Jurkat, Clone E6-1 (cell line): ENCODE measurements around the gene DAZAP1.
"Not testable (repeated sequence)": the region's sequence is repeated elsewhere in the genome, so short reads cannot be mapped to it uniquely, and the experiment has no call there.

Experiments used
- DNase-seq: peaks from one replicate; pipeline ENCODE4 v3.0.0-alpha.2; 2011; ENCODE audit warnings: low read depth, low spot score
- H3K4me3 ChIP-seq: 2 replicates; pipeline ENCODE4 v1.5.1; 2011; ENCODE audit warnings: mild to moderate bottlenecking, low read length, control low read depth, moderate library complexity

DAZAP1 gene

DNA sequence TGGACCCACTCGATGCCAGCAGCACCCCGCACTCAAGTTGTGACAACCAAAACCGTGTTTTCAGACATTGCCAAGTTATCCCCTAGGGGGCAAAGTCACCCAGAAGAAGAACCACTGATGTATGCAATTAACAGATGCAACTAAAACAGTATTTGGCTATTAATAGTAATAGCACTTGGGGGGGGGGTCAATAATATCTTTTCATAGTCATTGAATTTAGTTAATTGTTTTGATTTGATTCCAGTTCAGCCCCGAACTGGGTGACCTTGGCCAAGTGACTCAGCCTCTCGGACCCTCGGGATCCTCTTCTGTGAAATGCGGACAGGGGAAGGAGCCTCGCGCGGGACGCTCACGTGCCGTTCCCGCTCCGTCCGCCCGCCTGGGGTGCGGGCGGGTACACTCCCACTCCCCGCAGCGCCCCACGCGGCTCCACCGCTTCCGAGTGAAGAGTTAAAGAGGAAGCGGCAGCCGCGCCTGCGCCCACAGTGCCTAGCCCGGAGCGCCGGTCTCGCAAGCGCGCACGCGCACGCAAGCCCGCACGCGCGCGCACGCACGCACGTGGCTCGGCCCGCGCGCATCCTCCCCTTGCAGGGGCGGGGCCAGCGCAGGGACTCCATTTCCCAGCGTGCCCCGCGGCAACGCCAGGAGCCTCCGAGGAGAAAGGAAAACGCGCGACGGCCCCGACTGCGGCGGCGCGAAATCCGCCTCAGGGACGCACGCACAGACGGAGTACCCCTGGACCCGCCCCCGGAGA lies 435 bp upstream of the DAZAP1 start:
- peak; percentile 94 for DNase-seq
- peak overlapping the region; percentile 61 for H3K4me3 ChIP-seq

DNA sequence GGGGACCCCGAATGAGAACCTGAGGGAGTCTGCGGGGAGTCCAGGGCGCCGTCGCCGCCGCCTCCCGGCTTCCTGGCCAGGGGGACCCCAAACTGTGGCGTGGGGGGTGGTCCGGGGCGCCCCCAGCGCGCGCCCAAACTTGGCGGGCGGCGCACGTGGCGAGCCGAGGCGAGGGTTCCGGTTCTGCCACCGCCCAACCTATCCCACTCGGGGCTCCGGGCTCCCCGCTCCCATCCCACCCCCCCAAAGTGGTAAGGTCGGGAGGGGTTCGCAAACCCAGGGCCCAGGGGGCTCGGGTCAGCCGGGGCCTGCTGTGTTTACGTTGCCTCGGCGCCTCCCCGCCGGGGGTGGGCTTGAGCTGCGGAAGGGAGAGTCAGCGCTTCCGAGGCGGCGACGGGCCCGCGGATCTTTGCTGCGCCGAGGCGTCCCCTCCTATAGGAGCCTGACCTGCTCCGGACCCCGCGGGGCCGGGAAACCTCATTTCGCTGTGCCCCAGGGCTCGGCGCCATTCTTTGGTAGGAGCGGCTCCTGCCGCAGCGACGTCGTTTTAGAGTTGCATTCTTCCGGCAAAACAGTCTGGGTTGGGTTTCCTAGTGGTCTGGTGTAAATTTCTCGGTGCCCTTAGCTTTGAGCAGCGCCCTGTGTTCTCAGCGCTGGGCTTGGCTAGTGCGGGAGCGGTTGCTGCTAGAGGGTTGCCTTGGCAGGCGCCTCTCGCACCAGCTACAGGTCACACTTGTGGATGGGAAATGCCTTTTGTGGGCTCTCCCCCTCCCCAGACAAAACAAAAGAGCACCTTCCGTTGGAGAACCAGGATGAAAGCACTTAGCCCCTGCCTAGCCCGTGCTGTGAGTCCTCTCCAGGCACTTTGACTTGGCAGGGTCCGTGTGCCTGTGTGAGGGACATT lies 1.2 kb downstream of the DAZAP1 start:
- DNase-seq: no peak
- peak overlapping the region; percentile 82 for H3K4me3 ChIP-seq

DNA sequence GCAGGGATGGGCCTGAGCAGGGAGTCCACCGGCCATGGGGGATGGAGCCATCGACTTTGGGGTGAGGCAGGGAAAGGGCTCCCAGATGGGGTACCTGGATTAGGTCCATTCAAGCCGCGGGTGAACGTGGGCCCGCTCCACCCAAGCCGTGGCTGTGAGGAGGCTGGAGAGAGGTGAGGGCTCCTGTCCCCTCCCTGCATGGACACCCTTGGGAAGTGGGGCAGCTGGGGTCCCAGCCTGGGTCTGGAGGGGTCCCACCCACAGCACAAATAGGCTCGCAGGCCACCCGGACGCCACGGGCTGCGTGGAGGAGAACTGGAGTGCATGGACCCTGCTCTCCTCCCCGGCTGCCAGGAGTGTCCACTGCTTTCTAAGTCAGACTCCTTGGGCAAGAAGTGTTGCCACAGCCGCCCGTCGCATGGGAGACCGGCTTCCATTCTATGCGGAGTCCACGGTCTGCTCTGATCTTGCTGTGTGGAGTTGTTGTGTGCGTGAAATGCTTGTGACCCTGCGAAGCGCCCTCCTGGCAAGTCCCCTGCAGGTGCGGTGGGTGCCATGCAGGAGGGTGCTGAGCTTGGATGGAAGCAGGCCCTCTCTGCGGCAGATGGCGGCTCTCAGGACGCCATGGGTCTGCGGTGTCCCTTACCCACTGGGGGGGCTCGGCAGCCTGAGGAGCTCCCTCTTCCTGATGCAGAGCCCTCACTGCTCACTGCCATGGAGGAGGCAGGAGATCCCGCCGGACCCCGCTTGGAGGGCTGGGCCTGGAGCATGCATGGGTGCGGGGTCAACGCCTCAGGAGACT lies 2.0 kb downstream of the DAZAP1 start:
- DNase-seq: no peak
- H3K4me3 ChIP-seq: peak overlapping the region; percentile 82

DNA sequence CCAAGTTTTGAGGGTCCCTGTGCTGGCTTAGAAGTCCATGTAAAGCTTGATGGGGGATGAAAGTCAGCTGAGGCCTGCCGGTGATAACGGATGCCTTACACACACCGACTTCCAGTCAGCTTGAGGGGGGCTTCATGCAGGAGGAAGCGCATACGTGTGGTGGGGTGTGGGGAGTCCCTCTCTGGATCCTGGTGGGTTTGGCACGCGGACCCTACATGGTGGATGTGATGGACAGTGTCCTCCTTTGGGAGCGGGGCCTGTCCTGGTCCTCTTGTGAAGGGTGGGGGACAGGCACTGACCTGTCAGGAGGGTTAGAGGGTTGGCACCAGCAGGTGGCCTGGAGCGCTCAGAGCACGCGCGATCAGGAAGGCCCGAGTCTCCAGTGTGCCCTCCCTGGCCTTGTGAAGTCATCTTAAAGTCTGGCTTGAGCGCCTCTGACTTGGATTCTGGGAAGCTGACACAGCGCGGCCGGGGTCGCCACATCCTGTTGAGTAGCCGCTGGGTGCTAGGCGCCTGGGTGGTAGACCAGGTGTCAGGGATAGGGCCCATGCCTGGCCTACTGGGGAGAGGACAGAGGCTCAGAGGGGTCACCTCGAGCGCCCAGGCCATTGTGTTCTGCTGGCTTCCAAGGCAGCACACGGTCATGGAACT lies 2.9 kb downstream of the DAZAP1 start:
- DNase-seq: no peak
- H3K4me3 ChIP-seq: no peak overlapping the region

DNA sequence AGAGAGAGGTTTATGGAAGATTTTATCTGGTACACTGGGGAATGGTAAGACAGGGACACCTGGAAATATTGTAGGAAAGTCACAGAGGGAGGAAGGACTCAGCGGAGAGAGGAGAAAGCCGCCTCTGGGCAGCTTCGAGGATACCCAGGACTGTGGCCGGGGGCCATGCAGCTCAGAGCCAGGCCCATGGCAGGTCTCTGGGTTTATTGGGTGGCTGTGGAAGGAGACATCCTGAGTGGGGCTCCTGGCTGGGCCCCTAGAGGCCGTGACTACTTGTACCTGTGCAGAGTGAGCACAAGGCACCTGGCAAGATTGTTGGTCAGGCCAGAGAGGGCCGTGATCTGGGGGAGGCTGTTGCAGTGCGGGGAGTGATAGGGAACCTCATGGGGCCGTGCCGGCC lies 3.4 kb downstream of the DAZAP1 start:
- DNase-seq: no peak
- H3K4me3 ChIP-seq: no peak overlapping the region

DNA sequence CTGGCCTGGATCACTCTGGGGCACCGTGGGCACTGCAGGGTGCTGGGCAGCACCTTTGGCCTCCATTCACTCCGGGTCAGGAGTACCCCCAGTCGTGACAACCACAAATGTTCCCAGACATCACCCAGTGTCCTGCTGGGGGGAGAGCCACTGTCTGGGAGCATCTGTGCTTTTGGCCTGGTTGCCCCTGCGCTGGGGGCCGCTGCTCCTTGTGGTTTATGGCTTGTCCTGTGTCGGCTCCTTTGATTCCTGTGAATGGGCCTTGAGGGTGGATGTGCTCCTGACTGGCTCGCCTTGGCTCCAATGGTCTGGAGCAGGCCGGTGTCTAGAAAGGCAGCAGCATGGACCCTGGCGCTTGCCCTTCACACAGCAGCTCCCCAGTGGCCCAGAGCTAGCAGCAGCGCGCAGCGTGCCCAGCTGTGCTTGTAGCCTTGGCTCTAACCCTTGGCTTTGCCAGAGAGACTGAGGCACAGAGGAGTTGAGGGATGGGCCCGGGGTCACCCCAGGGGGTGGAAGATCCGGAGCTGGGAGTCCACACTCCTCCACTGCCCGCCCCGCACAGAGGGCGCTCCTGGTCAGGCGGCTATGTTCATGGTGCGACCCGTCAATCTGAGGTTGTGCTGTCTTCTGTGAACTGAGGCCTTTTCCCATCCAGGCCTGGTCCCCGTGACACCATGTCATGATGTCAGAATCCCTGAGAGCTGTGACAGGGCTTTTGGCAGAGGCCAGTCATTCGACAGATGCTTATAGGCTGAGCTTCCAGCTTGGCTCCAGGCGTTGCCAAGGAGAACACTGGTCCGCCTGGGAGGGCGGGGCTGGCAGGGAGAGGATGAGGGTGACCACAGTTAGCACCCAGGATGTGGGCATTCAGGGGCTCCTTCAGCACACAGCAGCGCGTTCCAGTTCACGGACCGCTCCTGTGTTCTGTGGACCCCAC lies 4.1 kb downstream of the DAZAP1 start:
- no peak for DNase-seq
- H3K4me3 ChIP-seq: no peak overlapping the region

DNA sequence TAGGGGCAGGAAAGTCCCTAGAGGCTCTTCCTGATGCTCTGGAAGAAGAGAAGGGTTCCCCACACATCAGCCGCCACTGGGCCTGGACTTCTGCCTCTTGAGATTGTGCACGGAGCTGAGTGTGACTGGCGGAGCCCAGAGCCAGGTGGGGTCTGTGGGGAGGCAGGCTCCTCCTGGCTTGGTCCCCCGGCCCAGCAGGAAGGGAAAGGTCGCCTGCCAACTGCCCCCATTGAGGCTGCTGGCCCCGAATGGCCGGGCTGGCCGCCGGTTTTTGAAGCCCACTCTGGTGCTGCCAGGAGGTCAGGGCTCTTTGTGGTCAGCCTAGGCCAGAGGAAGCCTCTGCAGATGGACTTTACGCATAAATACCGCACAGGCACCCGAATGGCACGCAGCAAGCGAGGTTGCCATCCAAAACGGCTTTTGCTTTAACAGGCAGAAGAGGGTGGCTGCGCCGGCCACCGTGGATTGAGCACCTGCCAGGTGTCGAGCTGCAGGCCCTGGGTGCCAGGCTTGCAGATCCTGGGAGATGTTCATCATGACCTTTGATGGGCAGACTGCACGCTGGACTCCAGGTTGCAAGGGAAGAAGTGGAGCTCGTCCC lies 5.0 kb downstream of the DAZAP1 start:
- no peak for DNase-seq
- H3K4me3 ChIP-seq: no peak overlapping the region

DNA sequence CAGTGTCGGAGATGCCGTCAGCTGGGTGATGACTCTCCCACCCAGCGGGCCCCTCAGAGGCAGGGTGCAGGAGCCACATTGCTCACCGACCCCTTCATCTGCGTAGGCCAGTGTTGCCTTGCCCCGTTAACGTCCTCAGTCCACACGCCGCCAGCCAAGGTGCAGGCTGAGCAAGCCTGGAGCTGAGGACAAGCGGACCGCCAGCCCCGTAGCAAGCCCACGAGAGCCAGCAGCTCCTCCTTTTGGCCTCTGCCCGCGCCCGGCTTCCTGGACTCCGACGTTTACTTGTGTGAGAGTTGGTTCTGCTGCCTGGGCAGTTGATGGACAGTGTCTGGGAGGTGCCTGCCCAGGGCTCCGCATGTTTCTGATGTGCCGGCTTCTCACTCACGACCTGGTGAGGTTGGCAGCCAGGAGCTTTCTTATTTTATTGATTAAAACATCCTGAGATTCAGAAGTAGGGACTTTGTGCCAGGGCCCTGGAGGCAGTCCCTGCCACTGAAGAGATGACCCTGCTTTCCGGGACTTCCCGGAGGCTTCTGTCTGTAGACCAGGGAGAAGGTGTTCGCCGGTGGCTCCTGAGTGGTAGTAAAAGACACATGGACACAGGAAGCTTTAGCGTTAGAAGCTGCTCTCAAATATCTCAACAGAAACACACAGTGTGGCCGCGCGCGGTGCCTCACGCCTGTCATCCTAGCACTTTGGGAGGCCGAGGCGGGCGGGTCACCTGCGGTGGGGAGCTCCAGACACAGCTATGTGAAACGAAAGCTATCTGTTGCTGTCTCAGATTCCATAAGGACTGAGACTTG lies 5.8 kb downstream of the DAZAP1 start:
- H3K4me3 ChIP-seq: no peak overlapping the region
- no peak for DNase-seq

DNA sequence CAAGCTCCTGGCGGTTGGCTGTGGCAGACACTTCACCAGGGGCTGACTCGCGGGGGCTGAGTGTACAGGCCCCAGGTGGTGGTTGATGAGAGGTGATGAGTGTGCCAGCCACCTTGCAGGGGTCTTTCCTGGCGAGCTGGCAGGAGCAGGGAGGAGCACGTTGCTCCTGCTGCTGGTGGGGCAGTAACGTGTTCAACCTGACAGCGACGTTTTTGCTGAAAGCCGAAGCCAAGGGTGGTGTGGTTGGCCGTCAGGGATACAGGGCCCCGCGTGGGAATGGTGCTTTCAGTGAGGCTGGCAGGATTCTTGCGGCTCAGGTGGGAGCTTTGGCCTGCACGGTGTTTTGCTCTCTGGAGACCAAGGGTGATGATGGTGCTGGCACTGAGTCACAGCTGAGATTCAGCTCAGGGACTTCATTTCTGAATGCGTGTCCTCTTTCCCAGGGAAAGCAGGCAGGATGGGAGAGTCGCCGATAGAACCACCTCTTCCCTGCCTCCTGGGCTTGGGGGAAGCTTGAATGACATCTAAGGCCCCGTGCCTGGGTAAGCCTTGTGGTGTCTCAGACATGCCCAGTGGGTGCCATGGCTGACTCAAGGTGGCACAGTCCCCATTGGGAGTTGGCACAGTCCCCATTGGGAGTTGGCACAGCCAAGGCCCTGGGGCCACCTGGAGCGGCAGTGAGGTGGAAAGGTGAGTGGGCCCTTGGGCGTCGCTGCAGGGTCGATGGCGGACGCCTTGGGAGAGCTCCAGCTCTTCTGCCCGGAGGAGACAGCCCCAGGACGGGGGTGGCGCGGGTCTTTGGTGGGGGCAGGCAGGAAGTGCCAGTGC lies 8.8 kb downstream of the DAZAP1 start:
- DNase-seq: no peak
- H3K4me3 ChIP-seq: no peak overlapping the region

DNA sequence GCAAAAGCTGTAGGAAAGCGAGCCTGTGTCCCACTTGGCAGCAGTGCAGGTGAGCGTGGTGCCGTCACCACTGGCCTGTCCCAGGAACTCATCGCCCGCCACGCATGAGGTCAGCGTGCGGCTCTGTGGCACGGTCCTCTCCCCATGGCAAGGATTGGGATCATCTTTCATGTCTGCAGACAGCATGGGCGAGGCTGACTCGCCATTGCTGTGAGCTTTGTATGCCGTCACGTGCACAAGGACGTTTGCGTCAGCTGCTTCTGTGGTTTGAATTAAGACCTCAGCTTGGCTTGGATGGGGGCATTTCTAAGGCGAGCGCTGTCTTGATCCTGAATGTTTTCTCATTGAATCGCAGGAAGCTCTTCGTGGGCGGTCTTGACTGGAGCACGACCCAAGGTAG lies 9.8 kb downstream of the DAZAP1 start:
- no peak overlapping the region for H3K4me3 ChIP-seq
- no peak for DNase-seq

DNA sequence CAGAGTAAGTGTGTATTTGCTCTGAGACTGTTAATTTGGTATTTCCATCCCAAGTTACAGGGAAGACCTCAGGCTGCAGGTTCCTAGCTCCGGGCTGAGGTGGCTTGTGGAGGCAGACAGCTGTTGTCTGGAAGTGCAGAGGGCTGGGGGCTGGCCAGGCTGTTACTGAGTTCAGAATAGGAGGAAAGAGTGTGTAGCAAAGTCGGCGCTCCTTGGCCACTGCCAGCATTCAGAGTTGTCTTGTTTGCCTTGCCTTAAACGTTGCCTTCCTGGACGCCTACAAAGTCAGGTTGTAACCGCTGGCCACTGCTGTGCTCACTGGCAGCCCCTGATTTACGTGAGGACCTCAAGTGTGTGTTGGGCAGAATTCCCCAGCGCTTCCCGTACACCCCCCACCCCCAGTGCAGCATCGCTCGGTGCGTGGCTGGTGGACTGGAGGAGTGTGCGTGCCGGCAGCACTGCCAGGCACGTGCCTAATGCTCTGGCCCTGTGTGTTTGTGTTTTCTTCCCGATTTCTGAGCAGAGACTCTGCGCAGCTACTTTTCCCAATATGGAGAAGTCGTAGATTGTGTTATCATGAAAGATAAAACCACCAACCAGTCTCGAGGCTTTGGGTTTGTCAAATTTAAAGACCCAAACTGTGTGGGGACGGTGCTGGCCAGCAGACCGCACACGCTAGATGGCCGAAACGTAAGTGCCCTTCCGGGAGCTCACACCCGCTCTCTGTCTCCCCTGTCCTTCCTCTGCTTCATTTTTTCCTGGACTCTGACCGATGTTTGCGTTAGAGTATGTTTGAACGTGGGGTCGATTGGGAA lies 10.5 kb downstream of the DAZAP1 start:
- H3K4me3 ChIP-seq: no peak overlapping the region
- no peak for DNase-seq

DNA sequence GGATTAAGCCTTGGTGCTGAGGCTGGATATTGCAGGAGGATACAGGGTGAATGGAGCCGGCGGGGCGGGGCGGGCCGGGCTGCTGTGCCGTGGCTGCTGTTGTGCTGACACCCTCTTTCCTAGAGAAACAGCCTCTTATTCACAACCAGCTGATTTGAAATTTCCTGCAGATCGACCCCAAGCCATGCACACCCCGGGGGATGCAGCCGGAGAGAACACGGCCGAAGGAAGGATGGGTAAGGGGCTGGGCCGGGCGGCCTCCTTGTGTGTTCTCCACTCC lies 11.1 kb downstream of the DAZAP1 start:
- no peak for DNase-seq
- H3K4me3 ChIP-seq: no peak overlapping the region

DNA sequence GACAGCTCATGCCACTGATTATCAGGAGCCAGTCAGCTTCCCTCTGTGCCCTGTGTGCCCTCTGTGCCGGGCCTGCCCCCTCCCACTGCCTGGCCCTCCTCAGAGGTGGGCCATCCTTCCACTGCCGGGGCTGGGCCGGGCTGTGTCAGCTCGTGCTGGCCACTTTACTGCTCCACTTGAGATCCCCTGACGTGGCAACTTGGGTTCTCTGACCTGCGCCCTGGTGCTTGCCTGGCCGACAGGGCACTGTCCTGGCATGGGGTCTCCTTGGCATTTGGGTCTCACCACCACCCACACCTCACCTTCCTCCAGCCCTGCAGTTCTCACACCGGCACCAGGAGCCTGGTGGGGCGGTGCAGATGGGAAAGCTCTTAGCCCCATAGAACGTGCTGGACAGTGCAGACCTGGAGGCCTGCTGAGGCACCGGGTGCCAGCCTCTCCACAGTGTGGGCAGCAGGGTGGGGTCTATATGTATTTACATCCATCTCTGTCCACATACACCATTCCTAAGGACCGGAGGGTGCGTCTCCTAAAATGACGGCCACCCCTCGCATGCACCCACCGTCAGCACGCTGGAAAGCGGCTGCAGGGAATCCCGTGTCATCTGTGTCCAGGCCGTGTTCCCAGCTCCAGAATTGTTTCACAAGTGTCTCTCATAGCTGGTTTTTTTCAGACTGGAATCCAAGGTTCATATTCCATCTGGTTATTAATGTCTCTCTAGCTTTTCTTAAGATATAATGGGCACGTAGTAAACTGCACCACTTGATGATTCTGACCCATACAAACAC lies 11.8 kb downstream of the DAZAP1 start:
- DNase-seq: no peak
- no peak overlapping the region for H3K4me3 ChIP-seq

DNA sequence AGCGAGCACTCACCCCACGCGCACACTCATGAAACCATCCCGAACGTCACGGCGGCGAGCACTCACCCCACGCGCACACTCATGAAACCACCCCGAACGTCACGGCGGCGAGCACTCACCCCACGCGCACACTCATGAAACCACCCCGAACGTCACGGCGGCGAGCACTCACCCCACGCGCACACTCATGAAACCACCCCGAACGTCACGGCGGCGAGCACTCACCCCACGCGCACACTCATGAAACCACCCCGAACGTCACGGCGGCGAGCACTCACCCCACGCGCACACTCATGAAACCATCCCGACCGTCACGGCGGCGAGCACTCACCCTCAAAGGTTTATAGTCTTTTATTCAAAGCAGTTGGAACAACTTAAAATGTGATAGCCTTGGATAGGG lies 12.7 kb downstream of the DAZAP1 start:
- DNase-seq, H3K4me3 ChIP-seq: not testable (repeated sequence)

DNA sequence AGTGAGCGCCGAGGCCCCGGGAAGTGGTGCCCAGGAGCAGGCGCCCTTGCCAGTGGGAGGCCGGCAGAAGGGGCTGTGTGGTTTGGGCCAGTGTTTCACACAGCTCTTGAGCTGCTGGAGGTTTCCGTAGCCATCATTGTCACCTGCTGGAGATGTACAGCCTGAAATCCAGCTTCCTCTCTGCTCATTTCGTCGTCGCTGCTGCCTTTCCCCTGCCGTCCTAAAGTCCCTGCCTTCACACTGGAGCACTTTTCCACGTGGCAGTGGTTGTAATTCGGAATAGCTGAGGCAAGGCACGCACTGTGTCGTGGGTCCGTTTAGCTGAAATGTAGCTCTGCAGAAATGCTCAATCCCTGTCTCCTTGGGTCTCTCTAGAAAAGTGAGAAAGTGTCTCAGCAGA lies 13.2 kb downstream of the DAZAP1 start:
- H3K4me3 ChIP-seq: no peak overlapping the region
- DNase-seq: no peak
